GM23248 (cell line): ENCODE results near the gene PROCA1.

Experiments
- EZH2 ChIP-seq: fragments of 200-600 bp; sonication (generic); IDR thresholded peaks from 2 replicates; pipeline ENCODE4 v1.6.1; 2018; ENCODE audit warnings: antibody characterized with exemption, mild to moderate bottlenecking; ENCODE audit not compliant: insufficient read depth, poor library complexity, severe bottlenecking
- EZH2phosphoT487 ChIP-seq: fragments of 200-600 bp; sonication (generic); IDR thresholded peaks from 2 replicates; pipeline ENCODE4 v1.6.1; 2018; ENCODE audit warnings: antibody characterized with exemption, moderate library complexity, mild to moderate bottlenecking, low read depth; ENCODE audit not compliant: insufficient read depth

DNA sequence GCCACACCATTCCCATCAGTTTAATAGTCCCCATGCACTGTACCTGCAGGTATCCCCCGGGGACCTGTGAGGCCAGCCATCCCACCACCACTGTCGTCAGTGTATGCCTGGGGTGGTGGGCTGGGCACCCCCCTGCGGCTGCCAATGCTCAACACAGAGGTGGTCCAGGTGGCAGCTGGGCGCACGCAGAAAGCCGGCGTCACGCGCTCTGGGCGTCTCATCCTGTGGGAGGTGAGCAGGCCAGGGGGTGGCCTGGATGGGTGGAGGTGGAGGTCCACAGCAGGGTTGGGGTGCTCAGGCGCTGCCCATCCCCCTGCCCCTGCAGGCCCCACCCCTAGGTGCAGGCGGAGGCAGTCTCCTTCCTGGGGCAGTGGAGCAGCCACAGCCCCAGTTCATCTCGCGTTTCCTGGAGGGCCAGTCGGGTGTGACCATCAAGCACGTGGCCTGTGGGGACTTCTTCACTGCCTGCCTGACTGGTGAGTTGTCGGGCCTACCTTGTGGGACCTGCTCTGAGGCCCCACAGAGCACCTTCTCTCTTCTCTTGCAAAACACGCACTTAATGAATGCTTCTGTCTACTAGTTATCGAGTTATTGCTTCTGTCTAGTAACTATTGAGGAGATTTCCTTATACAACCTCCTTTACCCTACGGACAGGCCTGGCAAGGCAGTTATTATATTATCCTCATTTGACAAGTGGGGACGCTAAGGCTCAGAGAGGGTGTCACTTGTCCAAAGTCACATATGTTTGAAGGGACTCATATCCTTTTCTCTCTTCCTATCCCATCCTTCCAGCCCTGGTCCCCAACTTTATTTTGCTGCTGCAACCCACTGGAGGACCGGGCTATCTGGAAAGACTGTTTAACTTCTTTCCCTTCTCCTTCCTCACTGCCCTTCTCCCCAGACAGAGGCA, 26.3 kb upstream of the PROCA1 start:
- TF ChIP-seq EZH2 (no peak), EZH2phosphoT487 (no peak)
